Left colon (tissue), 2 donors: ENCODE results near the gene UTP14A. TPM values are rescaled to one million over a fixed set of nuclear protein-coding genes. Genes with fewer than 3 reads are reported as not detected.
"Not testable (repeated sequence)": the region's sequence is repeated elsewhere in the genome, so short reads cannot be mapped to it uniquely, and the experiment has no call there.

Source experiments
- ATAC-seq: fragments of 200-7000 bp; cut with Tn5 transposase; one replicate; pipeline ENCODE4 v1.9.1; 2020; ENCODE audit warnings: mild to moderate bottlenecking, moderate library complexity
- DNase-seq, 2 donors: peaks; one replicate each; pipeline ENCODE4 v3.0.0-alpha.2; 2020
- intact Hi-C, 2 donors: fragments of 100-400 bp; cut with DNase I in 1 of 2; cut with micrococcal nuclease in 1 of 2; formaldehyde crosslinking; loops; one replicate each; pipeline versions ENCODE4 v1.11.2 to v1.14.0; 2022; cut with DNase I, micrococcal nuclease
- long read RNA-seq: library from polyadenylated mRNA; unstranded; transcript quantifications from one replicate; pipeline ENCODE4 v2.0.0, GENCODE V29; 2021
- total RNA-seq, 2 donors: library from RNA; stranded (reverse); fragmentation: NEBNext Ultra II Directional; extraction: Animal tissue kit (Norgen Biotek cat#: 25700); gene quantifications; one replicate each; pipeline ENCODE4 v1.2.1, GENCODE V29; 2021
- donor health status: DM: no; HTN: no; CAD: no.
- donor health status: DM: yes; HTN: yes; CAD: no.

Gene UTP14A
- total RNA-seq, result 10 to 100 TPM; 10.5 to 13.2 TPM
- long read RNA-seq, transcript UTP14A-201 (15 exons, 2,488 nt), result major isoform, 23 of 29 reads
- long read RNA-seq, partial matches to known transcripts, result 5 of 29 reads
- long read RNA-seq, other reads (novel, unspliced or antisense), result 1 of 29 reads

- ATAC-seq, result peak; percentile 99
- peak; percentile 89 to 90 for DNase-seq
- intact Hi-C loops, result no loop called here
Observed at GRCh38 chrX:129905787-129906580, at the start of gene UTP14A. TSS of gene UTP14A (plus strand) at chrX:129906164. CDS start at chrX:129906211, 47 bp downstream.

GRCh38 chrX:129859134-129859533 is 46.8 kb upstream of the UTP14A start:
- DNase-seq, ATAC-seq, intact Hi-C loops: not testable (repeated sequence)

- intact Hi-C loops, ATAC-seq, DNase-seq: not testable (repeated sequence)
Observed at GRCh38 chrX:129866321-129866720, 39.6 kb upstream of the UTP14A start.

GRCh38 chrX:129872524-129872923 is 33.4 kb upstream of the UTP14A start:
- intact Hi-C loops, result no loop called here
- DNase-seq, result no peak
- ATAC-seq, result no peak

- ATAC-seq, result no peak
- intact Hi-C loops, result no loop called here
- DNase-seq, result no peak
Observed at GRCh38 chrX:129875669-129876068, 30.3 kb upstream of the UTP14A start.

- intact Hi-C loops, result no loop called here
- DNase-seq (no peak), ATAC-seq (no peak)
Observed at GRCh38 chrX:129876771-129877305, 29.1 kb upstream of the UTP14A start.

GRCh38 chrX:129877401-129877800 is 28.6 kb upstream of the UTP14A start:
- ATAC-seq, result no peak
- intact Hi-C loops, result no loop called here

GRCh38 chrX:129900054-129900453 is 5.9 kb upstream of the UTP14A start:
- ATAC-seq (no peak), DNase-seq (no peak)
- intact Hi-C loops, result no loop called here

More at GRCh38 chrX:129877401-129877800, 28.6 kb upstream of the UTP14A start:
- DNase-seq, result no peak

GRCh38 chrX:129908636-129909035 is 2.7 kb downstream of the UTP14A start:
- intact Hi-C loops, result no loop called here
- ATAC-seq, result no peak
- DNase-seq, result no peak

- ATAC-seq, result peak; percentile 84
- intact Hi-C loops, result loop anchor here in 1 of 2 donors (2.0 to 10.0 kb wide), 2 partner anchors 103 to 129 kb away; no protein-coding TSS in a partner anchor
Observed at GRCh38 chrX:129925305-129926092, 19.5 kb downstream of the UTP14A start.

GRCh38 chrX:129930941-129931410 is 25.0 kb downstream of the UTP14A start:
- ATAC-seq (no peak), DNase-seq (no peak)
- intact Hi-C loops, result no loop called here

More at GRCh38 chrX:129925305-129926092, 19.5 kb downstream of the UTP14A start:
- peak; percentile 57 to 72 for DNase-seq

GRCh38 chrX:129931411-129932015 is 25.5 kb downstream of the UTP14A start:
- ATAC-seq (peak; percentile 87), DNase-seq (peak; percentile 92 to 94)
- intact Hi-C loops, result no loop called here

- intact Hi-C loops, result no loop called here
Observed at GRCh38 chrX:129932016-129932820, 26.3 kb downstream of the UTP14A start.

GRCh38 chrX:129932821-129933321 is 26.9 kb downstream of the UTP14A start:
- intact Hi-C loops, result no loop called here
- ATAC-seq (no peak), DNase-seq (peak in 1 of 2 donors; percentile 47)

More at GRCh38 chrX:129932016-129932820, 26.3 kb downstream of the UTP14A start:
- ATAC-seq (peak; percentile 76), DNase-seq (peak; percentile 92 to 94)

GRCh38 chrX:129933700-129934099 is 27.7 kb downstream of the UTP14A start:
- DNase-seq (no peak), ATAC-seq (no peak)
- intact Hi-C loops, result no loop called here

- ATAC-seq (no peak), DNase-seq (no peak)
- intact Hi-C loops, result no loop called here
Observed at GRCh38 chrX:129934461-129934860, 28.5 kb downstream of the UTP14A start.

- DNase-seq (no peak), ATAC-seq (no peak)
- intact Hi-C loops, result no loop called here
Observed at GRCh38 chrX:129934952-129935351, 29.0 kb downstream of the UTP14A start.

- intact Hi-C loops, result no loop called here
- no peak for DNase-seq
- no peak for ATAC-seq
Observed at GRCh38 chrX:129938081-129938480, 32.1 kb downstream of the UTP14A start.
